ENCODE results near the gene TSPAN5.

The TSPAN5 gene

DNA sequence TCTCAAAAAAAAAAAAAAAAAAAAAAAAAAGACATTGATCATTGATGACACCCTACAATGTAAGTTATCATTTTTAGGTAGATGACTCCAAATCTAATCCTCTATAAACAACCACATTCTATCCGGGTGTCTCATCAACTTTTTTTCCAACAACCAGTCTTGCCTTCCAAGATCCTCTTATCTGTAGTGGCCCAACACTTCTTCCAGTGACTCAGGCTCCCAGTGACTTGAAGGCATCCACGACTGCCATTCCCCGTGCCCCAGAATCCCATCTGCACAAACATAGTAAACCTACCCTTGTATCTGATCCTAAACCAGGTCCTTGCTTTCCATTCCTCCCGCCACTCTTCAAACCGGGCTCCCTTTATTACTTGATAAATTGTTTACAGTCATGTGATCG is 15.6 kb upstream of the TSPAN5 start:
- no peak for FAIRE-seq
- no peak for DNase-seq (ENCODE audit: insufficient read length, low spot score)

DNA sequence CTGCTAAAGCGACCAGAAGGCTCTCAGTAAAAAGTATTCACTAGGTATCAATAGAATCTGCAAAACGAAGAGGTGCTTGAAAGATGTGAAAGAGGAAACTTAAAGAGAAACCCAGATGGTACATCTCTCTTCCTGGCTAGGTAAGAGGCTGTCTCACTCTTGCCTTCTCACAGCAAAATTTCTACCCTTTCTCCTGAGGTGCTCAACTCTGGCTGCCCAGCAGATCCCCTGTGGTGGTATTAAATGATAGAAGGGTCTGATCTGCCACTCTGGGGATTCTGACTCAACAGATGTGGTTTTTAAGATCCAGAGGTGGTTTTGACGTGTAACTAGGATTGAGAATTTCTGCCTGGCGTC is 14.9 kb upstream of the TSPAN5 start:
- DNase-seq (ENCODE audit: insufficient read length, low spot score) (no peak), FAIRE-seq (no peak)

DNA sequence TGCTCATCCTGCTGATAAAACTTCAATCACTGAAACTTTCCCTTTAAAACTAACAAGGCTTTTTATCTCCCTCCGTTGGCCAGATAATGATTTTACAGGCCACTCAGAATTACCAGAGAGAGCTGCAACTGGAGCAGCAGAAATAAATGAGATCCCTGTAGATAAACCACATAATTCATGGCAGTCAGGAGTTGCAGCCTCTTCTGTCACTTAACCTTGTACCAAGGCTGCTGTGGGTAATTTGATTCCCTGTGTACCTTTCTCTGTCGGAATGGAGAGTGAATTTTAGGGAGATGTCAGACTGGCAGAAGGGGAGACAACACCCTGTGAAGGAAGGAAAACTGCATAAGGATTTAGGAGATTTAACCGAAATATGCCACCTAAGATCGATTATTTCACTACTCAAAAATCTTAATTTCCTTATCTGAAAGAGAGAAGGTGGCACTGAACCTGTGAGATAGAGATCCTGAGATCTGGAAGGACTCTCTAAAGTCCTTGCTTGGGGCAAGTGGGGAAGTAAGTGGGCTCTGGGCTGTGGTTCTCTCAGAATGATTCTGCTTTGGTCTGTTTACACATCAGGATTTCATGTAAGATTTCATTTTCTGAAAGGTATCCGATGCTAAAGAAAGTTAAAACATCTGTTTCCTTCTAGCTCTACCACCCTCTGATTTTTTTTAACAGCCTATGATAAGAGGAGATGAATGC is 14.3 kb upstream of the TSPAN5 start:
- FAIRE-seq (no peak), DNase-seq (ENCODE audit: insufficient read length, low spot score) (no peak)

DNA sequence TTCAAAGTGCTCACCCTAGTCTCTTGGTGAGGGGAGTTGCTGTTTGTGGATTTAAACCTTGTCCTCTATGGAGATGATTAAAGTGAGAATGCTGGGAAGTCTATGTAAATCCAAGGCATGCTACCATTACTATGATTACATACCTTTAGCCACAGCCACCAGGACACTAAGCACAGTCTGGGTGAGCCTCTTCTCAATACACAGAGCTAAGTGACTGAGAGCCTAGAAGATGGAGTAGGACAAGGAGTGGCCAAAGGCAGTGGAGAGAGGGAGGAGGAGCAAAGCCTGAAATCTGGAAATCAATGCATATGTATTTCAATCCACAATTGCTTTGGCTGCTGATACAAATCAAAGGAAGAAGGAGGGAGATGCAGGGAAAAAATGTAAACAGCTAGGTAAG is 12.7 kb upstream of the TSPAN5 start:
- FAIRE-seq (no peak), DNase-seq (ENCODE audit: insufficient read length, low spot score) (no peak)

DNA sequence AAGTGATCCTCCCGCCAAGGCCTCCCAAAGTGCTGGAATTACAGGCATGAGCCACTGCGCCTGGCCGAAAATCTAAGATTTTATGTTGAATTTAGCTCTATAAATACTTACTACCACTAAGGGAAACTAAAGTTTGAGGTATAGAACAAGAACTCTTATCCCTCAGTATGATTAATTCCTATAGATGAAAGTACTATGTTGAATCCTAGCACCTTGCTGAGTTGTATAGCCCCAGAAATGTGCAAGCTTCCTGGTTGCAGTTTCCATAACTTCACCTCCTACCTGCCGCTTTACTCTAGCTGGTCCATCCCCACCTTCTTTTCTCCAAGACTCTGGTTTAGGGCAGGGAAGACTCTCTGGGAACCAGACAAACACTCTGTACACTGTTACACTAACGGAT is 11.8 kb upstream of the TSPAN5 start:
- FAIRE-seq (no peak), DNase-seq (ENCODE audit: insufficient read length, low spot score) (no peak)

DNA sequence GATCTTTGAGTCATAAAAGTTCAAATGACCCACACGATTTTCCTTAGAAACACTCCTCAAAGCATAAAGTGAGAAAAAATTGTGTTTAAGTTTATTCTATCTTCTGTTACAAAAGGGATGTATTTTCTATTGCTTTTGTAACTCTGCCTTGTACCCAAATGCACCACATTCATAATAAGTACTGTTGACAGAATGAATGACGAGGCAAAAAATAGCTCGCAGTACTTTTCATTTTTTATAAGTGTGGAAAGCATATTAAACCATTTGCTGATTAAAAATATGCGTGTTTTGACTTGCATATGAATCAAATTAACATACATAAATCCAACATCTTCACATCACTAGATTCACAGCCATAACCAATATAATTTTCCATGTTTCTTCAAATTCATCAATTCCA is 11.2 kb upstream of the TSPAN5 start:
- DNase-seq (ENCODE audit: insufficient read length, low spot score) = no peak
- FAIRE-seq = no peak

DNA sequence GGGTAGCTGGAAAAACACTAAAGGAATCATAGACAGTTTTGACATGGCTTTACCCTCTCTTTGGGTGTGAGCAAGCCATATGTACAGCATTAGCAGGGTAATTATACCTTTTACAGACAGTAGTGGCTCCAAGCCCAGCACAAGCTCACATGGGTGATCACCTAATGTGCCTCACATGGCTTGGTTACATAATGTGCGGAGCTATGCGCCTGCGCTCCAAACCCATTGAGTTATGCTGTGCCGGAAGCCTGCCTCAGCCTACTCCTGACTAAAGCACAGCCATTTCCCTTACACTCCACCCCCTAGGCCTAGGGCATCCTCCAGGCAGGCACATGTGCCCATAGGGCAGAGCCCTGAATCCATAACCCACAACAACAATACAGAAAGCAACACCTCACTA is 6.5 kb upstream of the TSPAN5 start:
- no peak for FAIRE-seq
- no peak for DNase-seq (ENCODE audit: insufficient read length, low spot score)

DNA sequence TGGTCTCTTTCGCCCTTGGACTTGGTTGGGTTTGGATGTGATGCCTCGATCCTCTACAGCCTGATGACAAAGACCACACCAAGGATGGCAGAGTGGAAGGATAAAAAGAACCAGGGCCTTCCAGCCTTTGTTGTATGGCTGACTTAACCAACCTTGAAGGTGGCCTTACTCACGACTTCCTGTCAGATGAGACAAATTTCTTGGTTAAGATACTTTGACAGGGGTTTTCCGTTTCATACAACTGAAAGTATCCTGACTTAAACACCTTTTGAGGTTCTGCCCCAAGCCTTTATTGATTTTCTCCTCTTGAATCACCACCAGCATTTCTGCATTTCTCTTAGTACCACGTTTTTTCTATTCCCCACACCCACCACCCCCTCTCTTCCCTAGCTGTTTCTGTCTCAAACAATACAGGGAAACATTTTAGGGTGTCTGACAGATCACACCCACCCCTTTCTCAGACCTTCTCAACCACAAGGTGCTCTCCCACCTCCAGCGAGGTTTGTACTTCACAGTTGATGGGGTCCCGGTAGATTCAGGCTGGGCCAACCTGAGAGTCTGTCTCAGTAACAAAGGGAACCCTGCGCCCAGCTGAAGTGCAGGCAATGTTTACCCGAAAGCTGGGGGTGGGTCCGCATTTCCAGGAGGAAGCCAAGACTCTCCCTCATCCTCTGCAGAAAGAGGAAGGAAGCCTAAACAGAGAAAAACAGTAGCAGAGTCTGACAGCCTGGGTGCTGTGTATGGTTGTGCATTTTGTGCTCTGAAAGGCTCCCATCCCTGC is 5.0 kb upstream of the TSPAN5 start:
- peak; percentile 80 for FAIRE-seq
- DNase-seq (ENCODE audit: insufficient read length, low spot score) = peak; percentile 46

DNA sequence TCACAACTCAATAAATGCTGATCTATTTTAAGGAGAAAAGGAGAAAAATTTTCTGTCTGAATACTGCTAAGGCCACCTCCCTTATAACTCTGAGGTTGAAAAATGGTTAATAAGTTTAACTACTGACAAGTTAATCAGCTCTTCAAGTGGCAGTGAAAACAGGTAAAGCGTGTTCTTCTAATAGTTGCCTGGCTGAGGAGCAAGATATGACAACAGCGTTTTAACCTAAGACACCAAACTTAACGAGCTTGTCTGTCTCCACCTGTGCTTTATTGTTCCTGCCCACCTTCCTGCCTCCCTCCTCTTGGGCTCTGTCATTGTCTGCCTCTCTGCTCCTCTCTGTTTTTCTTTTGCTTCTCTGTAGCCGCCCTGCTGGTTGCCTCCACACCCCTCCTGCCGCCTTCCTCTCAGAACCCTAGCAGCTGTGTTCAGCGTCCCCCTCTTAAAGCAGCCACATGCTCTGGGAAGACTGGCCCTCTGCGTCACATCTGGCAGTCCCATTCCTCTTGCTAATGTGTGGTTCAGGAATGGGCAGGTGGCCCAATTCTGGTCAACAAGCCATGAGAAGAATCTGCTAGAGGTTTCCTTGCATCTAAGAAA is 4.3 kb upstream of the TSPAN5 start:
- DNase-seq (ENCODE audit: insufficient read length, low spot score) (no peak), FAIRE-seq (no peak)

DNA sequence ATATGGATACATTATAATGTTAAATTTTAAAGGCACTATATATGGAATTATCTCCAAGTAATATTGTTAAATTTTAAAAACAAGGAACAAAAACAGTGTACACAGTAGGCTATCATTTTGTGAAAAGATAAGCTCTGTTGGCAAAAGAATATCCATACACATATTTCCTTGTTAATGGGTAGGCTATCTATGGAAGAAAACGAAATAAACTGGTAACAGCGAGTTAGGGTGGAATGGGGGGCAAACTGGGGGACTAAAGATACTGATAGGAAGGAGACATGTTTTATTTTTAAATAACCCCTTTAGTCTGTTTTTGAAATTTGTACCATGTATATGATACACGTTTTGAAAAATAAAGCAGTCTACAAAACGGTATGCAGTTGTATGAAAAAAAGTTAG is 3.6 kb upstream of the TSPAN5 start:
- DNase-seq (ENCODE audit: insufficient read length, low spot score) = no peak
- FAIRE-seq = no peak

DNA sequence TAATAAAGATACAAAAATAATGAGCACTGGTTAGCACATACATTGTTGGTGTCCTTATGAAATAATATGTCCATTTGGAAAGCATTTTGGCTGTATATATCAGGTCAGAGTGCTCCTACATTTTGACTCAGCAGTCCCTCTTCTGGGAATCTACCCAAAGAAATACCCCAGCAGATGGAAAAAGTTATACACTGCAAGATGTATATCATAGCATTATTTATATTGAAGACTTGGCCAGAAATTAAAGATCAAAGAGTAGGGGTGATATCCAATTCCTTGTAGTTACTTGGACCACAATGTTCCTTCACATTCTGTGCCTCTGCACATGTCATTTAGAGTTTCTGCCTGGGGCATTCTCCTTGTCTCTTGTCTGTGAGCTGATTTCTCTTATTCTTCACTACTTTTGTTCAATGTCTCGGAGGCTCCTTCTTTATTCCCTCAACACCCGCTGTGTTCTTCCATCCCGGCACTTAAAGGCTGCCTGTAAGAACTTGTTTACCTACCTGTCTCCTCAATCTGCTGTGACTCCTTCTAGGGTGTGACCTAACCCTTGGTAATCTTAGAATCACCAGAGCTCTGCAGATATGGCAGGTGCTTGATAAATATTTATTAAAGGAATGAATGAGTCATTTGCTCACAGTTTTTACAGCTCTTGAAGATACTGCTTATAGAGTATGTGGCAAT is 3.1 kb upstream of the TSPAN5 start:
- FAIRE-seq = no peak
- no peak for DNase-seq (ENCODE audit: insufficient read length, low spot score)

DNA sequence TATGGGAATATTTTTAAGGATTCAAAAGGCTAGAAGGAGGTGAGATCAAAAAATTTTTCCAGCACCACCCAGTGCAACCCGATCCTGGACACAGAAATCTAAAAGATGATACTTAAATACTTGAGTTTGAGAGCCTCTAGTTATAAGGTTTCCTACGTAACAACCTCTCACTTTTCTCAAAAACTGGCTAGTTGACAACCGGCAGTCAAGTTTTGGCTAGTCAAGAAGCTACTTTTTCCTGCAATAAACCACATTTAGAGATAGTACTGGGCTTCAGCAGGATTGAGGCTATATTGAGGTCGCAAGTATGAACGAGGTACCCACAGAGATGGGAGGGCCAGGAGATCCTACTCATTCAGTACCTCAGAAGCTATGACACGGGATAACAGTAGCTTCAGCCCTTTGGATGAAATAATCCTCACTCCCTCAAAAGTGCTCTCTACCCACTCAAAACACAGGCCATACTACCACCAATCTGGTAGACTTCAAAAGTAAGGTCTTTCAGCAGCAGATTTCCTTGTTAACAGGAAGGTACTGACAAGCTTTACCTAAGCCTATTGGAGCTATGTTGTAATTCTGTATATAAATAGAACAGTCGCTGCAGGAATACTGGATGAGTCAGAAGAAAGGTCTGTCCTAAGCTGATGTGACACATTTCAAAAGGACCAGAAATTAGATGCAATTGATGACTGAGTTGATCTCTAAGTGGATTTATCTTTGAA is 1.5 kb upstream of the TSPAN5 start:
- FAIRE-seq = no peak
- no peak for DNase-seq (ENCODE audit: insufficient read length, low spot score)

DNA sequence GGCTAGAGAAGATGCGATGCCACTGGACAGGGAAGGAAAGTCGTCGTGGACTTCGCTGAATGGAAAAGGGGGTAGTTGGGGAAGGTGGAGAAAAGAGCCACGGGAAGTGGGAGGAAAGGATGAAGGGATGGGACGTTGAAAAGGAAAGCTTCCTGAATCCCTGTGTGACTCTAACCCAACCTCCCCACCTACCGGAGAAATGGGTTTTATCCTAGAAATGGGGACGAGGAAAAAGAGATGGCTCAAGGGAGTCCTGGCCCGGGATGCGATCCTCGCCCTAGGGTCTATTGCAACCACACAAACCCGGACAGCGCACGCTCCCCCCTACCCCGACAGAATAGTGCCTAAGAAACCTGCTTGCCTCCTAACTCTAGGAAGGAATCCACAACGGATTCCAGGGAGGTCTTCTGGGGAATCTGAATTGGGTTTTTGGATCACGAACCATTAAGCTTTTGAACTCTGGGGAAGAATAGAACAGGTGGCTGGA is 738 bp upstream of the TSPAN5 start:
- DNase-seq (ENCODE audit: insufficient read length, low spot score) (no peak), FAIRE-seq (no peak)

DNA sequence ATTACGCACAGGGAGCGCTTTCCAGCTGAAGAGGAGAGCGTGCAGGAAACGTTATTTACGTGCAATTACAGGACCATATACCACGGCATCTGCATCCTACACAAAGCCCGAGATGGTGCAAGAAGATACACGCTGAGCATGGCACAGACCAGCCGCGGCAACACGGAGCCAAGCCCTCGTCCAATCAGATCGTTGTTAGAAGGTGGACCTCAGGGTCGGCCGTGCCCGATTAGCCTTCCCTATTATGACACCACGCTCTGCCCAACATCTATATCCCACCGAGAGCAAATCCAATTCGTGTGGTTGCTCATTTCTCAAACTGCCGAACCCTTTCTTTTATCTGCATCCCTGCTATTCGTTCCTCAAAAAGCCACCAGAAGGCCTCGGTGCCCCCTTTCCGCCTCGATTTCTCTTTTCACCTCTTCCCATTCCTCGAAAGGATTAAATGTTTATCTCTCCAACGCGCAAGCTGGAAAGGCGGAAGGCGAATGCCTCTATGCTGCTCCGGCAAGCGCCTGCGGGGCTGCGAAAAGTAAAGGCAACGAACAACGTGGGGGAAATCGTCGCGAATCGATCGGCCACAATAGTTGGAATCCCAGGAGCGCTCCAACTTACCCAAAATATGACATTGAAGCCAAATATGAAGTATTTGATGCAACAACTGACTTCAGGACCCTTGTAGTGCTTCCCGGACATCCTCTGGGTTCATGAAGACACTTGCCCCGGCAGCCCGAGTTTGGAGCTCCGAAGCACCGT is 702 bp downstream of the TSPAN5 start:
- no peak for DNase-seq (ENCODE audit: insufficient read length, low spot score)
- FAIRE-seq = peak; percentile 74

DNA sequence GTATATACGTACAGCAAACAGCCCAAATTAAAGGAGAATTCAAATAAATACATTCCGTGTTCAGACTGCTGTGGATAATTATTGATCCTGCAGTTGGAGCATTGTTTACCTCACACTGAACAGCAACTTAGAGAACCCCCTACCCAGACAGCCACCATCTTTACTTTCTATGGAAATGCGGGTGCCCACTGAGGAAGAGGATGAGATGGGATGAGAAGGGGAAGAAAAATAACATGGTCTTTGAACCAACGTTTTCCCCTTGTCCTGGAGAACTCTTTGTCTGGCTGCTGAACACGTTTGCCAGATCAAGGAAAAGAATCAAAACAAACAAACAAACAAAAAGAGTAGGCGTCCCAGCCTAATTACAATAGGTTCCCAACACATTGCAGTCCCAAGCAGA is 1.5 kb downstream of the TSPAN5 start:
- FAIRE-seq = no peak
- no peak for DNase-seq (ENCODE audit: insufficient read length, low spot score)

DNA sequence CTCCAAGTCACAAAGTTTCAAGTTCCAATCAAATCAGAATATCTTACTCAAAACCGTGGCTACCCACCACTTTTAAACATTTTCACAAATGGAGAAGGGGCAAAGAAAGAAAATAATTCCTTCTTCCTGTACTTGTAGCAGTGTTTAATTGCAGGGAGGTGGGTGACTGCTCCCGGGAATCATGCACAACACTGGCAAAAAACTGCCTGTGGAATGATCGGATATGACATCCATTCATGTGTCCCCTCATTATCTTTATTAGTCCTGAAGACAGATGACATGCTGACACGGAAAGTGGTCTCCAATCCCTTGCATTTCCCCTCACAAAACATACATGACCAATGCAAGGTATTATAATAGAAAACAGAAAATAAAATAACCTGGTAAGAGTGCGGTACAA is 2.0 kb downstream of the TSPAN5 start:
- FAIRE-seq (no peak), DNase-seq (ENCODE audit: insufficient read length, low spot score) (no peak)

DNA sequence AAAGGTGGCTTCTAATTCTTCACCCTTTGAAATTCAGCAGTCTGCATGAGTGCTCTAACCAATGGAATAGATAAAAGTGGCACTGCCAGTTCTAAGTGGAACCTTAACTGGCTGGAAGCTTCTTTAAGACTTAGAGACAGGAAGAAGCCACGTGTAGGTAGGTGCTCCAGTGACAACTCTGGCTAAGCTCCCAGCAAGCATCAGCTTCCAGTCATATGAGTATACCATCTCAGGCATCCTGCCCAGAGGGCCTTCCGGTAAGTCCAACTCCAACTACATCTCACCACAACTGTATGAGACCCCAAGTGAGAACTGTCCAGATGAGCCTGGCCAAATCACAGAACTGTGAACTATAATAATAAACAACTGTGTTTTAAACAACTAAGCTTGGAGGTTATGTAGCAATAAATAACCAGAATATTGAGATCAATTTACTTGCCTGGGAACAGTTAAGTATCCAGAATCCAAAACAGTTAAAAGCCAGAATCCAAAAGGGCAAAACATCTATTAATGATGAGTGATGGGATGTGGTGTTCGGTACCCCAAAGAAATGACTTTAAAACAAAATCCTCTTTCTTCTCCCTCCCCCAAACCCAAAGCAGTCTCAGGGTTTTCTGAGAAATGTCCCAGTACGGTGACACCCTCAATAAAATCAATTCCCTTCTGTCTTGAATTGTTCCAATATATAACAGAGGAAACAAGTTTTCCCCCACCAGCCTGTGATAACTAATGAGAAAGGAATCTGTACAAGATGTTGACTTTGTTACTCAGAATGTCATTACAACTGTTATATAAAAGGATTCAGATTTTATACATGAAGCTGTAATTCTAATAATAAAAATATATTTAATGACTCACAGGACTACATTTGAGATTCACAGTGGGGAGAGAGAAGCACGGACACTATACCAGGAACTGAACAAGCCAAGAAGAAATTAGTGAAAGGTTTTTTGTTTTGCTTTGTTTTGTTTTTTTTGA is 4.2 kb downstream of the TSPAN5 start:
- no peak for DNase-seq (ENCODE audit: insufficient read length, low spot score)
- no peak for FAIRE-seq

DNA sequence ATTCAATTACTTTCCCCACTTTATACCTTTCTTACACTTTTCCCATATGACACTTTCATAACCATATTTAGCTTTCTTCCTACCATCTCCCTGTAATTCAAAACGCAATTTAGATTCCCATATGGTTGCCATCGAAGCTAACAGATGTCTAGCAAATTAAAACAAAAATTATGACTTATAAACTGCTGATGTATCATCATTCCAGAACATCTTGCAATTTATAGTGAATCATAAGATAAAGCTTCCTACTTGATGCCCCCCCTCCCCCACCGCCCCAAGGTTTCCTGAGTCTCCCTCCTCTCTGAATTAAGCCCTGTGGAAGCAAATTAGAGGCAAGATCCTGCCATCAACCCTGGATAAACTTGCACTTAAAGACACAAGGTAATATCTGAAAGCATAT is 5.4 kb downstream of the TSPAN5 start:
- no peak for FAIRE-seq
- no peak for DNase-seq (ENCODE audit: insufficient read length, low spot score)

DNA sequence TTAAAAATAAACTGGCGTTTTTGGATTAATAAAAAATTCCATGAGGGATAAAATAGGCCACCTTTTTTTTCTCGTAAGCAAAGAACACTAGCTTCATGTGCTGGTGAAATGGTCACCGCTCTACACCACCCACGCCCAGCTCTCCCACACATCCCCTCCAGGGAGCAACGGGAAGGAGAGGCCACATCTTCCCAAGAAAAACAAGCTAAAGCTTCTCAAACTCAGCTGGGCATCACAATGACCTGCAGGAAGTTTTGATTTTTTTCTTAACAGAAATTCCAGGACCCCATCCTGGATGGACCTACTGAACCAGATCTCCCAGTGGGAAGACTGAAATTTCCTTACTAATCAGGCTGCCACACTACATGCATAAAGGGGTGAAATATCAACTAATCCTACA is 9.8 kb downstream of the TSPAN5 start:
- DNase-seq (ENCODE audit: insufficient read length, low spot score) (no peak), FAIRE-seq (no peak)
